ENCODE measurements around the gene ITSN1. TPM values are rescaled to one million over a fixed set of nuclear protein-coding genes. Genes with fewer than 3 reads are reported as not detected.
"Not testable (repeated sequence)": the region's sequence is repeated elsewhere in the genome, so short reads cannot be mapped to it uniquely, and the experiment has no call there.

The ITSN1 gene
- total RNA-seq, 2 experiments from 2014 or later = 2.3 to 4.6 TPM

DNA sequence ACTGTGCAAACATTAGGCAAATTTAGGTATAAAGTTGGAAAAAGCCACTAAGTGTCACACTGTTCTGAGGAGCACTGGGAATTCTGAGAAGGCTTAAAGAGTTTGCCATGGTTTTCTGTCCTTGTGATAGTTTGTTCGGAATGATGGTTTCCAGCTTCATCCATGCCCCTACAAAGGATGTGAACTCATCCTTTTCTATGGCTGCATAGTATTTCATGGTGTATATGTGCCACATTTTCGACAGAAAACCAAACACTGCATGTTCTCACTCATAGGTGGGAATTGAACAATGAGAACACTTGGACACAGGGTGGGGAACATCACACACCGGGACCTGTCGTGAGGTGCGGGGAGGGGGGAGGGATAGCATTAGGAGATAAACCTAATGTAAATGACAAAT lies 34.4 kb downstream of the ITSN1 start:
- H3K9me3 Mint-ChIP-seq; ATAC-seq (ENCODE audit: low read depth); DNase-seq; H3K27ac Mint-ChIP-seq; H3K4me3 Mint-ChIP-seq; H3K27me3 Mint-ChIP-seq; POLR2A ChIA-PET; H3K36me3 Mint-ChIP-seq; H3K4me1 Mint-ChIP-seq: not testable (repeated sequence)

DNA sequence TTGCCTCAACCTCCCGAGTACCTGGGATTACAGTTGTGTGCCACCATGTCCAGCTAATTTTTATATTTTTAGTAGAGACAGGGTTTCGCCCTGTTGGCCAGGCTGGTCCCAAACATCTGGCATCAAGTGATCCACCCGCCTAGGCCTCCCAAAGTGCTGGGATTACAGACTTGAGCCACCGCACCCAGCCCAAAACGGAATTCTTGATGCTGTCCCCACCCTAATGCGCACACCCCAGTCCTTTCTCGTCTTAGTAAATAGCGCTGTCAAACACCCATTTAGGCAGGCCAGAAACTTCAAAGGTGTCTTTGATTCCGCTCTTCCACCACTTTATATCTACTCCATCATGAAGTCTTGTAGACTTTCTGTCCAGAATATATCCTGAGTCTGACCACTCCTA lies 35.1 kb downstream of the ITSN1 start:
- POLR2A ChIA-PET = interaction anchor here (0.7 kb wide), 1 partner anchor 42 kb away, joined by 4 read pairs; no protein-coding TSS in a partner anchor
- Mint-ChIP-seq H3K4me1 (no peaks in the 10 kb centered on the region), H3K4me3 (no peak overlapping the region), H3K27me3 (no peaks in the 10 kb centered on the region), H3K9me3 (no peaks in the 10 kb centered on the region), H3K27ac (no peak overlapping the region), H3K36me3 (no peaks in the 10 kb centered on the region)
- ATAC-seq (ENCODE audit: low read depth) = no peak
- no peak for DNase-seq

DNA sequence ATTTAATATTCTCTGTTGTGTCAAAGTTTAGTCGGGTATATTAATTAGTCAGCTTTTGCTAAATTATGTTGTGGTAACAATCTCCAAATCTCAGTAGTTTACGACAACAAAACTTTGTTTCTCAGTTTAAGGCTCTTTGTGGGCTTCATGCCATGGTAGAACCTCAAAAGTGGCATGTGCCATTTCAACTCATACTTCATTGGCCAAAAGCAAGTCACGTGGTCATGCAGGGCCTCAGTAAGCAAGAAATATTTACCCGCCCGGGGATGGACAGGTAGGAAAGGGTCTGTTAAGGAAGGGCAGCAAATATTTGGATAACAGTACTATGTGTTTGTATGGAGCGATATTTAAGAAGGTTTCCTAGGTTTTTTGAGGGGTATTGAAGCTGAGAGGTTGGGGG lies 38.6 kb downstream of the ITSN1 start:
- ATAC-seq (ENCODE audit: low read depth) = no peak
- POLR2A ChIA-PET = no interaction called here

DNA sequence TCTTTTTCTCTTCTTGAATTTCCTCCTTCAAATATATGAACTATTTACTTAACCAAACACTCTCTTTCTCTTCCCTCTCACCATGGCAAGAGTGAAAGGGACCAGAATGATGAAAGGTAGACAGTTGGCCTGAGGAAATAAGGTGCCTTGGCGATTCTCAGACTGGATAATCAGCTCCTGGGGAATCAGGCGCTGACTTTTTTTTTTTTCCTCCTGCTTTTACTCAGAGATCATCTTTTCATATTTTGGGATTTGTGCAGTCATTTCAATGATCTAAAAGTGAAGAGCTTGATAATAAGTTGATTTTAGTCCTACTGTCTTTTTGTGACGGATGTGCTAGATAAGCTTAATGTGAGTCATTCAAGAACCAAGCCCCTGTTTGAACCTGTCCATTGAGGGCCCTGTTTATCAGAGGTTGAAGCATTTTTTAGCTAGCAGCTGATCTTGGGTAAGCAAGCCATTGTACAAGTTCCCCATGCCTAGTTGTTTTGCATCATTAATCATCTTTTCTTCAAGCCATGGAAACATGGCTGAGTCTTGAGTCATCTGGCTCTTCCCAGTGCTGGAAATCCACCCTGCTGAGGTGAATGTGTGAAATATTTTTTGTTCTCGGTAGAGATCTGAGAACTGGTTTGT lies 40.8 kb downstream of the ITSN1 start:
- peaks cover 21% of the 10 kb centered on the region for H3K27me3 Mint-ChIP-seq

More for the DNA sequence above, 38.6 kb downstream of the ITSN1 start:
- no peaks in the 10 kb centered on the region for H3K36me3 Mint-ChIP-seq
- no peak overlapping the region for H3K4me3 Mint-ChIP-seq
- peaks cover 18% of the 10 kb centered on the region for H3K27me3 Mint-ChIP-seq
- no peaks in the 10 kb centered on the region for H3K4me1 Mint-ChIP-seq
- no peaks in the 10 kb centered on the region for H3K9me3 Mint-ChIP-seq
- H3K27ac Mint-ChIP-seq = no peak overlapping the region
- no peak for DNase-seq

DNA sequence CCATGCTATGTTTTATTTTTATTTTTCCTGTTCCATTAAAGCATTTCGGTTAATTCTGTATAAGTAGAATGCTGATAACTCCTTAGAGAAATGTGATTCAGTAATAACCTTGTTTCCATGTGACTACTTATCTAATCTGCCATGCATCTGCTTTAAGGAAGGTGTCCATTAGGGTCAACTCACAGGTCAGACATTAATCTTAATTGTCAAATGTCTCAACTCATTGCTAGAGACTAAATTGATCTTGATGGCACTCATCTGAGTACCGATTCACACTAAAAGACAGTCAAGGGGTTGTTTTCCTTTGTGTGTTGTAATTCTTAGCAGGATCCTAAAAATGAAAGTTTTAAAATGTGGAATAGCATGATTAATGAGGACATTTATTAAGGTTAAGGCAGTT lies 41.8 kb downstream of the ITSN1 start:
- peaks cover 21% of the 10 kb centered on the region for H3K27me3 Mint-ChIP-seq
- ATAC-seq (ENCODE audit: low read depth) (no peak), DNase-seq (no peak)
- H3K36me3 Mint-ChIP-seq = no peaks in the 10 kb centered on the region
- H3K9me3 Mint-ChIP-seq = no peaks in the 10 kb centered on the region
- no peaks in the 10 kb centered on the region for H3K4me1 Mint-ChIP-seq
- H3K27ac Mint-ChIP-seq = no peak overlapping the region
- POLR2A ChIA-PET = no interaction called here
- no peak overlapping the region for H3K4me3 Mint-ChIP-seq

More for the DNA sequence above, 40.8 kb downstream of the ITSN1 start:
- no peak for DNase-seq
- Mint-ChIP-seq H3K27ac (no peak overlapping the region), H3K36me3 (no peaks in the 10 kb centered on the region), H3K9me3 (no peaks in the 10 kb centered on the region), H3K4me3 (no peak overlapping the region), H3K4me1 (no peaks in the 10 kb centered on the region)
- no peak for ATAC-seq (ENCODE audit: low read depth)
- POLR2A ChIA-PET = no interaction called here

DNA sequence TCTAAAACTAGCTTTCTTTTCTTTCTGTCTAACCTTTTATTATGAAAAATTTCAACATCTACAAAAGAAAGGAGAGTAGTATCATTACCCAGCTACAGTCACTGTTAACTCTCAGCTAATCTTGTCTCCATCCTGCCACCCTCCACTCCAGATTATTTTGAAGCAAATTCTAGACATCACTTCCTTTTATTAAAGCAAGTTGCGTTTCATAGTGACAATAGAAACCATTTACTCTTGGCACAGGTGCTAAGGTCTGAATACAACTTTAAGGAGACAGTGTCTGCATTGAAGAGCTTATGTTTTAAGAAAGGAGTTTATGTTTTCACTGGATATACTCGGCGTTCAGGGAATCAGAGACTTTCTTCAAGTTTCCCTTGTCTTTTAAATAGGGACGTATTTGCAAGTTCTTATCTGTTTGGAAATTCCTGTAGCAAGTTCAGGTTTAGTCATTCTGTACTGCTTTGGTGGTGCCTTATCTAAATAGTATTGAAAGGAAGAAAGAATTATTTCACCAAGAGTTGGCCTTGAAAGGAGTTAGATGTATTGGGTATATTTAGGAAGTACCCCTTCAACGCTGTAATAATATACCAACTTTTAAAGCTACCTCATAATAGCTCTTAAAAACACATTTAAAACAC lies 42.7 kb downstream of the ITSN1 start:
- POLR2A ChIA-PET = no interaction called here
- Mint-ChIP-seq H3K9me3 (no peaks in the 10 kb centered on the region), H3K27me3 (peaks cover 21% of the 10 kb centered on the region), H3K4me1 (no peaks in the 10 kb centered on the region), H3K27ac (no peak overlapping the region), H3K4me3 (no peak overlapping the region), H3K36me3 (no peaks in the 10 kb centered on the region)
- ATAC-seq (ENCODE audit: low read depth) (no peak), DNase-seq (no peak)

DNA sequence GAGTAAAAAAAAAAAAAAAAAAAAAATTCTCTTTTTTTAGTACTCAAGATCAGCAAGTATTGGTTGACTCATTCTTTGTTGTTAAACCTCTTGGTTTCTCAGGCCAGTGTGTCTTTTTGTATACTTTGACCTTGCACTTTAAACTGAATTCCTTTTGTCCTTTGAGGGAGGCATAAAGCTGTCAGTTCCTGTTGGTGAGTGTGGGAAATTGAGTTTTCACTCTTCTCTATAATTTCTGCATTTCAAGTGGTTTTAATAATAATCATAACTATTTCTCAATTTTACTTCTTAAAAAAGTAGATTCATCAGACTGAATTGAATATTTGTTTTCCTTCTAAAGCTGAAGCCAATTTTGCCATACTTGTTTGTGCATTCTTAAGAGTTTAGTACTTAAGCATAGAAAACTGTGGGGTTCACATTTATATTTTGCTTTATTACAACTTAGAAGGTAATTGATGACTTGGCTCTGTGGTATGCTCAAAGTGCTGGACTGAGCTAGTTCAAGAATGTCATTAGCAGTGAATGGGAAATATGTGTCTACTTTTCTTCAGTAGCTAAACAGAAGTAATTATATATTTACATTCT lies 43.4 kb downstream of the ITSN1 start:
- POLR2A ChIA-PET = no interaction called here
- Mint-ChIP-seq H3K27me3 (peaks cover 21% of the 10 kb centered on the region), H3K4me1 (no peaks in the 10 kb centered on the region), H3K4me3 (no peak overlapping the region), H3K27ac (no peak overlapping the region), H3K36me3 (no peaks in the 10 kb centered on the region), H3K9me3 (no peaks in the 10 kb centered on the region)
- no peak for DNase-seq
- no peak for ATAC-seq (ENCODE audit: low read depth)

DNA sequence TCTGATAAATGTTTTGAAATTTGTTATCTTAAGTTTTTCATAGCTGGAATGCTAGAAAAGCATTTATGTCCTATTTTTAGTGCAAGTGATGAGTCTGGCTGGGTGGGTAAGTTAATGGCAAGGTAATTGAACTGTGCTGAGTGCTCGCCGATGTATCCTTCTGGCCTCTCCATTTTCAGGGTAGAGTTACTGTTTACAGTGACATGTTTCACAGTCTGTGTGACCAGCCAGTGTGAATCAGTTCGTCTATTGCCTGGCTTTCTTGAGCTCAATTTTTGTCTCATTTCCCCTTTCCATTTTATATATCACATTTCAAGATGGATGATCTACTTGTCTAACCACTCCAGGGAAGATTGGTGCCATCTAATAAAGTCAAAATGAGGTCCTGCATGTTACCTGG lies 44.1 kb downstream of the ITSN1 start:
- Mint-ChIP-seq H3K9me3 (no peaks in the 10 kb centered on the region), H3K27ac (no peak overlapping the region), H3K4me1 (no peaks in the 10 kb centered on the region), H3K27me3 (peaks cover 21% of the 10 kb centered on the region), H3K4me3 (no peak overlapping the region), H3K36me3 (no peaks in the 10 kb centered on the region)
- POLR2A ChIA-PET = no interaction called here
- DNase-seq (no peak), ATAC-seq (ENCODE audit: low read depth) (no peak)

DNA sequence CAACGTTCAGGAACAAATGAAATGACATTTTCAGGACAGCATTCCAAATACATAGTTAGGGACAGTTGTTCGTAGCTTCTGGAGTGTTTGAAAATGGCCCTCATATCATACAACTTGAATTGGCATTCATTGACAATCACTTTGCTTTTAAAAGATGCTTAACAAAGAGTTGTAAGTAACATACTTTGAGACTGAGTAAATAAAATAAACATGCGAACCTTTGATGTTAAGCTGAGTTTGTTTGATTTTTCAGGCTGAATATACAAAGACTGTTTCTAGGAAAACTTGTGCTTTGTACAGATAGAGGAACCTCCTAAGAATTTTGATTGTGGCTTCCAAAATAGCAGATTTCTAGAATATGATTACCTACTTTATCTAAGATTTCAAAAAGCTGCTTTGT lies 45.3 kb downstream of the ITSN1 start:
- ATAC-seq (ENCODE audit: low read depth) (no peak), DNase-seq (no peak)
- Mint-ChIP-seq H3K9me3 (no peaks in the 10 kb centered on the region), H3K4me1 (no peaks in the 10 kb centered on the region), H3K27me3 (peaks cover 21% of the 10 kb centered on the region), H3K27ac (no peak overlapping the region), H3K4me3 (no peak overlapping the region), H3K36me3 (no peaks in the 10 kb centered on the region)
- POLR2A ChIA-PET = no interaction called here

DNA sequence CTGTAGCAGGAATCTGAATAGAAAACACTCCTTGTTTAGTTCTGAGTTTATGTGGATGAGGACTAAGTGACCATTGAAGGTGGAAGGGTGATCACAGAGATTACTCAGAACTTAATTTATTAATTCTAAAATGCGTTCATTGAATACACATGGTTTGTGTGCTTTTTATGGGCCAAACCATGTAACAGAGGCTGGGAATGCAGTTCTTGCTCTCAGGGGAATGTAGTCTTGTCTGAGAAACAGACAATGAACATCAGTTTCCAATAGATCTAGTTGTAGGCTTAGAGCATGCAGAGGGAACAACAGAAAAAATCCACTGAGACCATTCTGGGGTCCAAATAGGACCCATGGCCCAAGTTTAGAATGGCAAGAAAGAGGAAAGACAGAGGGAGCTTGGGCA lies 46.1 kb downstream of the ITSN1 start:
- POLR2A ChIA-PET = no interaction called here
- Mint-ChIP-seq H3K4me1 (no peaks in the 10 kb centered on the region), H3K36me3 (no peaks in the 10 kb centered on the region), H3K4me3 (no peak overlapping the region), H3K27me3 (peaks cover 21% of the 10 kb centered on the region), H3K27ac (no peak overlapping the region), H3K9me3 (no peaks in the 10 kb centered on the region)
- DNase-seq (no peak), ATAC-seq (ENCODE audit: low read depth) (no peak)

DNA sequence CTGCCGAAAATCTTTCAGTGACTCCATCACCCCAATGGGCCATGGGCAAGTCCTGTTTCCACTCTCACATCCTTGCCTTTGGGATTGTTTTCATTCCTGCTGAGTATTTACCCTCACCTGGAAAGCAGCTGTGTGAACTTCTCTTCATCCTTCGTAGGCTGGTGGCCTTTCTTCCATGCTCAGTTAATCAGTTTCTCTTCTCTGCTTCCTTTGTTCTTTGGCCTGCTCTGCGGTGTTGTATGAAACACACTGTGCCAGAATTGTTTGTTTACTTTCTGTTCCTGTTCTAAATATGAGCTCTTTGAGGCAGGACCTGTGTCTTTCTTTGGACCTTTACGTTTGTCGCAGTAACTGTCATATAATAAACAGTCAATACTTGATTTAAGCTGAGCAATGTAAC lies 48.6 kb downstream of the ITSN1 start:
- Mint-ChIP-seq H3K27ac (no peak overlapping the region), H3K4me3 (no peak overlapping the region), H3K4me1 (no peaks in the 10 kb centered on the region), H3K27me3 (peaks cover 3% of the 10 kb centered on the region), H3K36me3 (no peaks in the 10 kb centered on the region), H3K9me3 (no peaks in the 10 kb centered on the region)
- ATAC-seq (ENCODE audit: low read depth) (no peak), DNase-seq (no peak)
- POLR2A ChIA-PET = no interaction called here

DNA sequence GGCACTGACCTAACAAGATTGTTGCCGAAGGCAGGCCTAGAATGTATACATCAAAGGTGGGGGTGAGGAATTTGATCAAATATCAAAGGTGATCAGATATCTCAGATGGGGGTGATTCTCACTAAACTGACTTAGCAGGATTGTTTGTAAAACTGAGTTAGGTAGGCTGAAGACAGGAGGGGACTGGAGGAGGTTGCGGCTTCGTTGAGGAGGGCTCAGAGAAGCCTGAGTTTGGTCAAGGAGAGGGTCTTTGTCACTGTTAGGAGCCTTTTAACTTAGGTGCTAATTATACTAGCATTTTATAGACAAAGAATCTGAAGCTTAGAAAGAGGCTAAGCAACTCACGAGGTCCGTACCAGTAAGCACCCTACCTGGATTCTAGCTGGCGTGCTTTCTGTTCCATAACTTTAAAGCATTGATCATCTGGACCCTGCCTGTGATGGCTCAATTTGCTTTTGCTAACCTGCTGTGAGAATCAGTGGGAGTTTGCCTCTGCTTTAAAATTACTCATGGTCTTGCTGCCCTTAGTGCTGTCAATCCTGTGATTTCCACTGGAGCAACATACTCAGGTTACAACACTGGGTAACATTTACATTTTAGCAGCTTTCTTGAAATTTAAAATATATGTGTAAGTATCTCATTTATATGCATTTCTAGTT lies 49.8 kb downstream of the ITSN1 start:
- peaks cover 3% of the 10 kb centered on the region for H3K27me3 Mint-ChIP-seq
- no peak overlapping the region for H3K4me3 Mint-ChIP-seq
- no peak for DNase-seq
- H3K9me3 Mint-ChIP-seq = no peaks in the 10 kb centered on the region
- no peaks in the 10 kb centered on the region for H3K4me1 Mint-ChIP-seq
- no peak overlapping the region for H3K27ac Mint-ChIP-seq
- POLR2A ChIA-PET = no interaction called here
- no peak for ATAC-seq (ENCODE audit: low read depth)
- H3K36me3 Mint-ChIP-seq = no peaks in the 10 kb centered on the region

DNA sequence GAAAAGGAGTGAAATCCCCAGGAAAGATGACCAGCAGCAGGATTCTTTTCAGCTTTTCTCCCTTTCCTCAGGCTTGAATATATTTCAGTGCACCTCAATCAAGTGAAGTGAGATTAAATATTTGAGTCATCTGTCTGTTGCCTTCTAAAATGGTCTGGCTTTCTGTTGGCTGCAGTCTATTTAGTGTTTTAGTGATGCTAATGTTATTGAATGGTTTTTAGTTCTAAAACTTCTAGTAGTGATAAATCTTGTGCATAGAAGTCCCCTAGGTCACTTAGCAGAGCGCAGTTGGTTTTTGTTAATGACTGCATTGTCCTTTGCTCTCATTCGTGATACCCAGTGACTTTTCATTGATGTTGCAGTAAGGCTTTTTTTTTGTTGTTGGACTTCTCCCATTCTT lies 53.5 kb downstream of the ITSN1 start:
- Mint-ChIP-seq H3K4me1 (no peaks in the 10 kb centered on the region), H3K9me3 (no peaks in the 10 kb centered on the region), H3K36me3 (no peaks in the 10 kb centered on the region), H3K27me3 (peaks cover 11% of the 10 kb centered on the region), H3K27ac (no peak overlapping the region), H3K4me3 (no peak overlapping the region)
- POLR2A ChIA-PET = no interaction called here
- no peak for DNase-seq
- no peak for ATAC-seq (ENCODE audit: low read depth)

DNA sequence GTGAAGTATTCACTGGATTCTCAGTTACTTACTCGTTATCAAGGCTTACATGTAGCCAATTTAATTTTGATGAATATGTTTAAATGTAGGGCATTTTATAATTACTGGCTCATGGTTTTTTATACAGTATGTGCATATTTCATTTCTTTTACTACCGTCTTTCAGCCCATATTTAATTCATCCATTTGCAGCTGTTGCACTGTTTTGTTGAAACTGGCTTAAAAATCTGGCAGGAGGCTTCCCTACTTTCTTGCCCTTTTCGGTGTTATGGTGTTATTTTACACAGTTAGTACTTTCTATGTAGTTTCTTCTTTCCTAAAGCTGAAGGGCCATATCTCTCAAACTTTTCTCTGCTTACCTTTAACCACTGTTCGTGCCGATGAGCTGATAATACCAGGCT lies 54.2 kb downstream of the ITSN1 start:
- DNase-seq (no peak), ATAC-seq (ENCODE audit: low read depth) (no peak)
- Mint-ChIP-seq H3K27me3 (peaks cover 11% of the 10 kb centered on the region), H3K4me3 (no peak overlapping the region), H3K9me3 (no peaks in the 10 kb centered on the region), H3K36me3 (no peaks in the 10 kb centered on the region), H3K27ac (no peak overlapping the region), H3K4me1 (no peaks in the 10 kb centered on the region)
- POLR2A ChIA-PET = no interaction called here
